ENCODE measurements around the gene NLRP1. TPM values are rescaled to one million over a fixed set of nuclear protein-coding genes. Genes with fewer than 3 reads are reported as not detected.

The NLRP1 gene
- total RNA-seq, 1 donor from 2014 or later, result 40.3 TPM

DNA sequence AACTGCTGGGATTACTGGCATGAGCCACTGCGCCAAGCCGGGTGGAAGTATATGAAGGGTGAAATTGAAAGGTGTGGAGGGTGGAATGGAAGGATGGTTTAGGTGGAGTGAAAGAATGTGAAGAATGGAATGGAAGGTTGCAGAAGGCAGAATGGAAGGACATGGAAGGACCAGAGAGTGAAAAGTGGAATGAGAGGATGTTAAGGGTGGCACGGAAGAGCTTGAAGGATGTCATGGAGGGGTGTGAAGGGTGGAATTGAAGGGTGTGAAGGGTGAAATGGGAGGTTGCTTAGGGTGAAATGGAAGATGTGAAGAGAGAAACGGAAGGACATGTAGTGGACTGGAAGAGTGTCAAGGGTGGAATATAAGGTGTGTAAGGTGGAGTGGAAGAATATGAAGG is 81.8 kb downstream of the NLRP1 start:
- Histone ChIP-seq H3K27me3 (ENCODE audit: low read depth) (peaks cover 12% of the 10 kb centered on the region), H3K9me3 (no peaks in the 10 kb centered on the region), H3K27ac (no peak overlapping the region), H3K4me3 (no peak overlapping the region), H3K4me1 (peaks cover 14% of the 10 kb centered on the region), H3K36me3 (peaks cover 11% of the 10 kb centered on the region)
- ATAC-seq, result no peak
- TF ChIP-seq, protein P1, sequence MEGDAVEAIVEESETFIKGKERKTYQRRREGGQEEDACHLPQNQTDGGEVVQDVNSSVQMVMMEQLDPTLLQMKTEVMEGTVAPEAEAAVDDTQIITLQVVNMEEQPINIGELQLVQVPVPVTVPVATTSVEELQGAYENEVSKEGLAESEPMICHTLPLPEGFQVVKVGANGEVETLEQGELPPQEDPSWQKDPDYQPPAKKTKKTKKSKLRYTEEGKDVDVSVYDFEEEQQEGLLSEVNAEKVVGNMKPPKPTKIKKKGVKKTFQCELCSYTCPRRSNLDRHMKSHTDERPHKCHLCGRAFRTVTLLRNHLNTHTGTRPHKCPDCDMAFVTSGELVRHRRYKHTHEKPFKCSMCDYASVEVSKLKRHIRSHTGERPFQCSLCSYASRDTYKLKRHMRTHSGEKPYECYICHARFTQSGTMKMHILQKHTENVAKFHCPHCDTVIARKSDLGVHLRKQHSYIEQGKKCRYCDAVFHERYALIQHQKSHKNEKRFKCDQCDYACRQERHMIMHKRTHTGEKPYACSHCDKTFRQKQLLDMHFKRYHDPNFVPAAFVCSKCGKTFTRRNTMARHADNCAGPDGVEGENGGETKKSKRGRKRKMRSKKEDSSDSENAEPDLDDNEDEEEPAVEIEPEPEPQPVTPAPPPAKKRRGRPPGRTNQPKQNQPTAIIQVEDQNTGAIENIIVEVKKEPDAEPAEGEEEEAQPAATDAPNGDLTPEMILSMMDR (IDR thresholded peaks at IDR 0.05), result no peak
- intact Hi-C loops (cut with DNase I), result no loop called here
- no peak for DNase-seq

DNA sequence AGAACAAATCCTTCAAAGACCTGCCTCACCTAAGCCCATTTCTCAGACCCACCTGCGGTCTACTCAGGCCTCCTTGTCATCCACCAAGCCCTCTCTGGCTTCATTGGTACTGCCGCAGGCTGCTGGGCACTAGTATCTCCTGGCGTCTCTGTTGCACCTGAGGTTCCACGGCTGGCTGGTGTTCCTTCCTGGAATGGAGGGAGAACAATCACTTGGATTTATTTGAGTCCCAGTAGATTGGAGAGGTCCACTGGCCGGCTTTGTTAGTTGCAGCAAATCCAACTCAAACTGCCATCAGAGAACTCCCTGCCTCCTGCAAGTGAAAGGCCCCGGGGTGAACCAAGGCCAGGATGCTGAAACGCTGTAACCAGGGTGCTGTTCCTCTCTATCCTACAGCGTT is 82.6 kb downstream of the NLRP1 start:
- H3K4me1 ChIP-seq, result peaks cover 14% of the 10 kb centered on the region
- TF ChIP-seq, protein P1 (IDR thresholded peaks at IDR 0.05), result no peak
- no peak for DNase-seq
- H3K27ac ChIP-seq, result no peak overlapping the region
- no peak overlapping the region for H3K4me3 ChIP-seq
- intact Hi-C loops (cut with DNase I), result no loop called here
- ATAC-seq, result no peak
- H3K27me3 ChIP-seq (ENCODE audit: low read depth), result peaks cover 12% of the 10 kb centered on the region
- no peaks in the 10 kb centered on the region for H3K9me3 ChIP-seq
- peaks cover 11% of the 10 kb centered on the region for H3K36me3 ChIP-seq

DNA sequence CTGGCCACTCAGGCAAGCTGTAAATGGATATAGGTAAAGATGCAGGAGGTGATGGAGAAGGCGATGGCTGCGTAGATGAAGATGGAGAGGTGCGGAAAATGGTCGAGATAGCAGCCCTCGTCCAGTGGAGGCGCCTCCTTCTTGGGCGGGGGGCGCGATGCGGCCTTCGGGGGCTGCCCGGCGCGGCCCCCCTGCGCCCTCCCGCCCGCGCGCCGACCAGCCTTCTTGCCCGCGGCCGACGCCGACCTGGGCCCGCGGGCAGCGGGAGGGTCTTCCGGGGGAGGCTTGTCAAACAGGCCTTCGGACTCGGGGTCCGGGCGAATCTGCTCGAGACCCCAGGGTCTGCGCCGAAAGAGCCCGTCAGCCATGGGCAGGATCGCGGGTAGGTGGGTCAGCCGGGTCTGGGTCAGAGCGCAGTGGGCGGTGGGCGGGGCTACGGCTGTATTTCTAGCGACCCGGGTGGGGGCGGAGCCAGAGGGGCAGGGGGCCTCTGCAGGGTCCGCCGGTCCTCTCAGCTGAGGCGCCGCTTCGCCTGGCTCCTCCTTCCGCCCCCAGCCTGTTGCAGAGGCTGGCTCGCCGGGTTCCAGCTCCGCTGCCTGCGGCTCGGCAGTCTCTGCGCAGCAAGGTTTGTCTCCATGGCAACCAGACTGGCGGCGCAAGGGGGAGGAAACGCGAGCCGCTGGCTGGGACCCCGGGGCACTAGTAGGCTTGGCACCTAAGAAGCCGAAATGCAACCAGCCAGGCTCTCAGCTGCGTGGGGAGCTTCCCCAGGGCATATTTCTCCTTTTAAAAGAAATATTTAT is 83.5 kb downstream of the NLRP1 start:
- DNase-seq (peak; percentile 69), ATAC-seq (peak; percentile 77 to 78)
- H3K4me1 ChIP-seq, result peaks cover 14% of the 10 kb centered on the region
- peaks cover 12% of the 10 kb centered on the region for H3K27me3 ChIP-seq (ENCODE audit: low read depth)
- intact Hi-C loops (cut with DNase I), result no loop called here
- peak overlapping the region; percentile 36 for H3K27ac ChIP-seq
- H3K4me3 ChIP-seq, result peak overlapping the region; percentile 51
- no peaks in the 10 kb centered on the region for H3K9me3 ChIP-seq
- TF ChIP-seq, protein P1 (IDR thresholded peaks at IDR 0.05), result no peak
- peaks cover 11% of the 10 kb centered on the region for H3K36me3 ChIP-seq

DNA sequence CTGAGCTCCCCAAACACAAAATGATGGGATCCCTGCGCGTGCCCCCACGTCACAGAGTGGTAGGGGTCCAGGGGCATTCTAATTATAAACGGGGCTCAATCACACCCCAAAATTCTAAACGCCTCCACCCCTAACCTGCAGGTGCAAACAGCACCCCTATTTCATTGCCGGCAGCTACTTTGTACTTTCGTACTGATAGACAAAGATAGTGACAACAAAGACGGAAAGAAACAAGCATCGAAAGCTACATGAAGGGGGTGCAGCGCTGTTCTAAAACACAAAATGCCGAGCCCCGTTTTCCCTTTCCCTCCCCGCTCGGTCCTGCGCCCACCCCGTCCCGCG is 84.1 kb downstream of the NLRP1 start:
- Histone ChIP-seq H3K27ac (no peak overlapping the region), H3K27me3 (ENCODE audit: low read depth) (peaks cover 12% of the 10 kb centered on the region), H3K4me3 (peak overlapping the region; percentile 51), H3K4me1 (peaks cover 14% of the 10 kb centered on the region), H3K36me3 (peaks cover 5% of the 10 kb centered on the region), H3K9me3 (no peaks in the 10 kb centered on the region)
- intact Hi-C loops (cut with DNase I), result no loop called here
- TF ChIP-seq, protein P1 (IDR thresholded peaks at IDR 0.05), result no peak
- DNase-seq (no peak), ATAC-seq (no peak)

DNA sequence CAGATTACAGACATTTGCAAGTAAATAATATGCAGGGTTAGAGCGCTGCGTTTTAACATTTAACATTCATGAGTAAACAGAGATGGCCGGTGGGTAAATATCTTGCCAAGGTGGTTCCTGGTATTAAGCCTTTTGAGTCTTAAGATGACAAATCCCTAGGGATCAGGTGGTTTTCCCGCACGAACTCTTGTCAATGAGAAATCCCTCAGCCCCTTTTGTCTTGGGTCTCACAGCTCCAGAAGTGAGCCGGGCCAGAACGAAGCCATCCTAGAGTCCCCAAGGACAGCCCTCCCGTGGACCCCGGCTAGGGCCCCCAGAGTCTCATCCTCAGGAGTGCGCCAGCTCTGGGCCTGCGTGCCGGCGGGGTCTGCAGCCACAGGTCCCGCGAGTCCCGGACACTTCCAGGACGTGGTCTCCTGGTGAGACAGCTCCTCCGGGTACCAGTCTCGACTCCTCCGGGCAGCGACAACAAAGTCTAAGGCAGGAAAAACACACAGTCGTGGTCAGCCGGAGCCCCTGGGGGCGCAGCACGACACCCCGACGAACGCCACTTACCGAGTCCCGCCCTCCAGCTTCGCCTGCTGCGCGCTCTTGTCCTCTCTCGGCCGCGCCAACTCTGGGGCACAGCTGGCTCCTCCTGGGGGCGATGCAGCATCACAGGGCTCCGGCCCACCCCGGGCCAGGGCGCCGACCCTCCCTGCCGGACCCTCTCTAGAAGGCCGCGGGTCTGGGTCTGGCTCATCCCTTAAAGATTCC is 84.7 kb downstream of the NLRP1 start:
- H3K36me3 ChIP-seq, result peaks cover 3% of the 10 kb centered on the region
- H3K4me3 ChIP-seq, result peak overlapping the region; percentile 51
- H3K27me3 ChIP-seq (ENCODE audit: low read depth), result peaks cover 12% of the 10 kb centered on the region
- H3K4me1 ChIP-seq, result peaks cover 14% of the 10 kb centered on the region
- TF ChIP-seq, protein P1 (IDR thresholded peaks at IDR 0.05), result no peak
- DNase-seq (no peak), ATAC-seq (no peak)
- H3K9me3 ChIP-seq, result no peaks in the 10 kb centered on the region
- intact Hi-C loops (cut with DNase I), result no loop called here
- no peak overlapping the region for H3K27ac ChIP-seq

Measured in lower lobe of right lung (tissue), 2 donors.